ENCODE results near the gene GPR107.

The GPR107 gene

GRCh38 chr9:130027533-130028365 is 26.0 kb upstream of the GPR107 start:
- DNase-seq (ENCODE audit: low spot score) = no peak

- no peak for DNase-seq (ENCODE audit: low spot score)
Measured at GRCh38 chr9:130028493-130029222, 25.0 kb upstream of the GPR107 start.

DNA sequence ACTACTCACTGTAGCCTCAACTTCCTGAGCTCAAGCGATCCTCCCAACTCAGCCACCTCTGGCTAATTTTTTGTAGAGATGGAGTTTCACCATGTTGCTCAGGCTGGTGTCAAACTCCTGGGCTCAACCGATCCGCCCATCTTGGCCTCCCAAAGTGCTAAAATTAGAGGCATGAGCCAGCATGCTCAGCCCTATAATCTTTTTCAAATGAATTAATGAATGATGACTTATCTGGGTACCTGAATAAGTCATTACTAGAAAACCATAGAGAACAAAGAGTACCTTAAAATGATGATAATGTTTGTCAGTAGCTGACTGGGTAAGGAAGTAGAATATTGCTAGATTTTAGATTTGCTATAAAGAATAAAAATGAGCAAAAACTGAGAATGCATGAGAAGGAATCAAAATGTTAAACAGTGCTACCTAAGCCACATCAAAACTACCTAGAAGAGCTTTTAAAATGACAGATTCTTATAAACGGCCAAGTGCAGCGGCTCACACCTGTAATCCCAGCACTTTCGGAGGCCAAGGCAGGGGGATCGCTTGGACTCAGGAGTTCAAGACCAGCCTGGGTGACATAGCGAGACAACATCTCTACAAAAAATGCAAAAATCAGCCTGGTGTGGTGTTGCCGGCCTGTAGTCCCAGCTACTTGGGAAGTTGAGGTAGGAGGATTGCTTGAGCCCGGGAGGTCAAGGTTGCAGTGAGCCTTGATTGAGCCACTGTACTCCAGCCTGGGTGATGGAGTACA is 24.3 kb upstream of the GPR107 start:
- DNase-seq (ENCODE audit: low spot score) = no peak

DNA sequence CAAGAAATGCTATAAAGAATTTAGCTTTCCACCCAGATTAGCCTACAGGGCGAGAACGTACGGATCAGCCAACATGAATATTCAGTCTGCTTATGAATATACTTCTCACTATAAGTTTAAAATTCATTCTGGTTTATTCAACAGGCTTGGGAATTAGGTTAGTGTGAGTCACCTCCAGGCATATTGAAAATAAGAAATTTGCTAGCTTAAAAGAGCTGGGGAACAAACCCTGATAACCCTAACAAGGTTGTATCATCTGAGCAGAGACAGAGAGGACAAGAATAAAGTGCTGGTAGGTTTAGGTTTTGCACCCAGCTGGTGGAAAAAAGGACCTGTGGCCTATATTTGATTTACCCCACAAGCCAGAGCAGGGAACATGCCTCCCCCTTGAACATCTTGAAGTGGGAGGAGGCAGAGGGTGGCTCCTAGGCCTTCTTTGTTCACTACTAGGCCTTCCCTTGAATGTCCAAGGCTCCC is 23.0 kb upstream of the GPR107 start:
- no peak for DNase-seq (ENCODE audit: low spot score)

- DNase-seq (ENCODE audit: low spot score) = peak; percentile 63
Measured at GRCh38 chr9:130034570-130034969, 19.1 kb upstream of the GPR107 start.

- DNase-seq (ENCODE audit: low spot score) = peak; percentile 33
Measured at GRCh38 chr9:130036099-130036498, 17.6 kb upstream of the GPR107 start.

DNA sequence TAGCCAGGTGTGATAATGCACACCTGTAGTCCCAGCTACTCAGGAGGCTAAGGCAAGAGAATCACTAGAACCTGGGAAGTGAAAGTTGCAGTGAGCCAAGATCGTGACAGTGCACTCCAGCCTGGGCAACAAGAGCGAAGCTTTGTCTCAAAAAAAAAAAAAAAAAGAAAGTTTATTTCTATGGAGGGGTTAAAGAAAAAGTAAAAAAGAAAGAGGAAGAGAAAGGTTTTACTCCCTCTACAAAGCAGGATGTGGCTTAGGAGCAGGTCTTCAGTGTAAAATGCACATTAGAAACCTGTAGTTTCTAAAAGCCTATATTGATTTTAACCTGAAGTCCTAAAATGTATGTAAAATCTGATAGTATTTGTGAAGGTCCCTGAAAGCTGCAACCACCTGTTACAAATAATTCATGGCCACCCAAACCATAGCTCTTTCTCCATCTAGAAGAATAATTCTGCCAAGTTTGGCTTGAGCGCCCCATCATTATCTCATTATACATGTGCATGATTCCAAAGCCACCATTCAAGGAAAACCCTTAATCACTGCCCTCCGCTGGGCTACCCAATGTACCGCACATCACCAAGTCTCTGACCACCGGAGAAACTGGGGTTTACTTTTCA is 14.1 kb upstream of the GPR107 start:
- no peak for DNase-seq (ENCODE audit: low spot score)

DNA sequence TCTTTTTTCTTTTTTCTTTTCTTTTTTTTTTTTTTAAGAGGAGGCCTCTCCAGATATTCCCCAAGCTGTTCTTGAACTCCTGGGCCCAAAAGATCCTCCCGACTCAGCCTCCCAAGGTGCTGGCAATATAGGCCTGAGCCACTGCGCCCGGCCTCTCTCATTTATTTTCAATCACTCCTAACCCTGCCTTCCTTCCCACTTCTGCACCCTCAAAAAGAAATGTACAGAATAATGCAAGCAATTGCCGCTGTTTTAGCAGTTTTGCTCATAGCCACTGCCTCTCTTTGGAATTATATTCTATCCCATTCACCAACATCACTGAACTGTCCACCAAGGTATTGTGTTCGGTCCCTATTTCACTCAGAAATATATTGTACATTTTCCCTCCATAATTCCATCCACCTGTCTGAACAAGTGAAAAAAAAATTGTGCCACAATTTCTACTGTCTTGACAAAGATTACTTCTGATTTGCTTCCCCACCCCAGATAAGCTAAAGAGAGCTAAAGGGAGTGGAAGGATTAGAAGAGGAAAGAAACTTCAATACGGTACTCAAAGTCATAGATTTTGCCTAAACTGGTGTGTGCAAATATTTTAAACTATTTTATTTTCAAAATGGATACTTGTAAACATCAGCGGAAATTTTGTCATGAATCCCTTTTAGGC is 12.6 kb upstream of the GPR107 start:
- DNase-seq (ENCODE audit: low spot score) = no peak

DNA sequence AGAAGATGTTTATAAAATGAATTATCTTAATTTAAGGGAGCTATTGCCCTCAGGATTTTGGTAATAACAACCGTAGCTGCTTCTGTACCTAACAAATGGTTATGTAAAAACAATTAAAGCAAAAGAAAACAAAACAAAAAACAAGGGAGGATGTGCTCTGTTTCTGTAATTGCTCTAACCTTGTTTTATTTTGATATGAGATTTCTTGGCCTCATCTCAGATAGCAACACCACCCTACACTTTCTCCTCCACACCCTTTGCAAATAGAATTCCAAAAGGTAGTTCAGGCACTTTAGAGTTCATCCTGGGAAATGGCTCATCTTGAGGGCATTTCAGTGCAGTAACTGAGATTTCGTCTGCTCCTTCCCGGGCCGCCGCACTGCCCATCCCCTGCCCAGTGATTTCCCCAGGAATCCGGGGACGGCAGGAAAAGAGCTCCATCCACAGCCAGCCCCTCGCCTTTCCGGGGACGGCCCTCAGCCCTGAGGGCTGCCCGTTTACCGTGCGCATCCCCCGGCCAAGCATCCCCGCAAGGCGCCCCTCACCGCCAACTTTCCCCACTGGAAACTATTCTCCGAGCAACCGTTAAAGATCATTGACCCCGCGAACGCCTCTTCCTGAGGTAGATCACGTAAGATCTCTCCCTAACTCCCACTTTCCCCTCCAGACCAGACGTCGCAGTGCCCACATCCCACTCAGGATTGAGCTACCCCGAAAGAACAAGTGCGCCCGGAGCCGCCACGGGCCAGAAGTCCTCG is 11.9 kb upstream of the GPR107 start:
- peak; percentile 68 for DNase-seq (ENCODE audit: low spot score)

DNA sequence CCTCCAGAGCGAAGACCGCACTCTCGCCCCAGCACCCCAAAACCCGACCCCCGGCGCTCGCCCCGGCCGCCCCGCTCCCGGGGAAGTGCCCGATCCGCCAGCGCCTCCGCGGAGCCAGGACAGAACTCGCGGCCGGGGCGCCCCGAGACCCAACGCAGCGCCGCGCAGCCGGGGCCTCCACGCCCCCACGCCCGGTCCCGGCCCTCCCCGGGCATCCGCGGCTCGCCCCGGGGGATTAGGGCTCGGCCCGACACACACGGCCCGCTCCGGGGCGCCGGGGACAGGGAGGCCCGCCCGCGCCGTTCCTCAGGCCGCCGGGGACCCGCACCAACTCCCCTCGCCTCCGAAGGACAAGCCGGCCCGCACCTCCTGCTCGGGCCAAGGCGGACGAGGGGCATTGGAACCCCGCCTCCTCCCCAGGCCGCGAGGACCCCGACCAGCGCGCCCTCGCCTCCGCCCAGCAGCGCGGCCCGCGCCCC is 11.3 kb upstream of the GPR107 start:
- DNase-seq (ENCODE audit: low spot score) = peak; percentile 73

- peak; percentile 98 for DNase-seq (ENCODE audit: low spot score)
Measured at GRCh38 chr9:130042885-130043653, 10.6 kb upstream of the GPR107 start, which contains the start of gene FNBP1. FNBP1 (minus strand) TSS chr9:130043189; CDS start chr9:130042975, 214 bp downstream.

DNA sequence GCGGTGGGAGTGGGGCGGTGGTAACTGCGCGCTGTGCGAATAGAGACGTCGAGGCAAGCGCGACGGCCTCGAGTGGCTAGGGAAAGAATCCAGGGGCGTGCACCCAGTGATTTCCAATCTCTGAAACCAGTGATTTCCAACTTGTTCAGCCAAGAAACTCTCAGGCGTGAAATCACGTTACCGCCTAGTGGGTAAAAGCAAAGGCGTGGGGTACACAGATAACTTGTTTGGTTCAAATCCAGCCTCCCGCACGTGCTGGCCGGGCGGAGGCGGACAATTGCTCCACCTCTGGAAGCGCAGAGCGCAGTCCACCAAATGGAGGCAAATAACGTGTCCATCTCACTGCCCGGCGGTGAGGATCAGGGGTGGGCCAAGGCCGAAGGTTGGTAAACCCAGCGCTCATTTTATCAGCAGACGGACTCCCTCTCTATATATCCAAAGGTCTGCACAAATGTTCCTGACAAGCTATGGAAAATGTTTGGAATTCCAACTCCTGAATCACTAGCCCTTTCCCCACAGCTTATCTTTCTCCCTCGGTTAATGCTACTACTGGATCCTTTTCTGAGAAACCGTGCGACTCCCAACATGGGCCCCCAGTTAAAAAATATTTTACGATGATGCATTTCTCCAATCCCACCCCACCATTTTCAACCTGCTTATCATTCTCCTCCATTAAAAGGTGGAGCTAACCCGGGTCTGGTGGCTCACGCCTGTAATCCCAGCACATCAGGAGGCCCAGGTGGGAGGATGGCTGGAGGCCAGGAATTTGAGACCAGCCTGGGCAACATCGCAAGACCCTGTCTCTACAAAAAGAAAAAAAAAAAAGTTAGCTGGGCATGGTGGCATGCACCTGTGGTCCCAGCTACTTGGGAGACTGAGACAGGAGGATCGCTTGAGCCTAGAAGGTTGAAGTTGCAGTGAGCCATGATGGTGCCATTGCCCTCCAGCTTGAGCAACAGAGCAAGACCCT is 9.8 kb upstream of the GPR107 start:
- DNase-seq (ENCODE audit: low spot score) = peak; percentile 56

DNA sequence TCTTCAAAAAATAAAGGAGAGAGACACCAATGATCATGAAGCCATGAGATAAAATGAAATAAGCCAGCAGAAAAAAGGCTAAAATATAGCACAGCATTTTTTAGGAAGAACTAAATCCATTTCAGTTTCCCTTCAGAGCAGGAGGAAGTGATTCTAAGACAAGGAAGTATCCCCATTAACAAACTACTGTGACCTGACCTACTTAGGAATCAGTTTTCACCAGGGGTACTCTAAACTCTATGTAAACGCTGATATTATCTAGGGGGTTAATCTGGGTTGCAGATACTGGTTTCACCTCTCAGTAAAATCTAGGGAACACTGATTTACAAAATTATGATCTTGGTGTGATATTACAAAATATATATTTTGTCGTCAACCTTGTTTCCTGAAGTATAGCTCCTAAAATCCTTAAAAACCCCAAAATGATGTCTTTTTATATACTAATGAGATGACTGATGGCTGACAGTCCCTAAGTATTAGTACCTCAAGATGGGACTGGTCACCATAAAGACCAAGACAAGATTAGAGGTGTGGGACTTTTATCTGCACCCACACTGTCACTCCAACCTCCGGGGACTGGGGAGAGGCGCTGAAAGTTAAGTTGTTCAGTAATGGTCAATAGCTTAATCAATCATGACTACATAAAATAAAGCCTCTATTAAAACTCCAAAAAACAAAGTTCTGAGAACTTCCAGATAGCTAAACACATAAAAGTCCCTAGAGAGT is 7.8 kb upstream of the GPR107 start:
- DNase-seq (ENCODE audit: low spot score) = no peak

DNA sequence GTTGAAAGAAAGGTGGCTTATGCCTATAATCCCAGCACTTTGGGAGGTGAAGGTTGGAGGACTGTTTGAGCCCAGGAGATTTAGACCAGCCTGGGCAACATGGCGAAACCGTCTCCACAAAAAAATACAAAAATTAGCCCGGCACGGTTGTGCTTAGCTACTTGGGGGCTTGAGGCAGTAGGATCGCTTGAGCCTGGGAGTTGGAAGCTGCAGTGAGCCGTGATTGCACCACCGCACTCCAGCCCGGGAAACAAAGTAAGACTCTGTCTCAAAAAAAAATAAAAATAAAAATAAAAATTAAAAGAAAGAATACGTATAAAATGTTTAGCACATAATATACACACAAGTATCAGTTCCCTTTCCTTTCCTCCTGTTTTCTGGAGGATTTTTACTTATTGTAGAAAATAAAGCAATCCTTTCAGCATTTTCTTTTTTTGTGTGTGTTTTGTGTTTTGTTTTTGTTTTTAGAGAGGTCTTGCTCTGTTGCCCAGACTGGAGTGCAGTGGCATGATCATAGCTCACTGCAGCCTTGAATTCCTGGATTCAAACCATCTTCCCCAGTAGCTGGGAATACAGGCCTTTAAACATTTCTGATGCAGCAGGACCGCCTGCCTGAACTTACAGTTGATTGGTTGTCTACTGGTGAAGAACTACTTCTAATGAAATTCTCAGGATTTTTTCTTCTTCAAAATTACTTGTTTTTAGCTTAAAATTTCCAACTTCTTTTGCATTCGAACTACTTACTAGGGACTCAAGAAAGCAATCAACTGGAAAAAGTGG is 4.1 kb upstream of the GPR107 start:
- DNase-seq (ENCODE audit: low spot score) = no peak

DNA sequence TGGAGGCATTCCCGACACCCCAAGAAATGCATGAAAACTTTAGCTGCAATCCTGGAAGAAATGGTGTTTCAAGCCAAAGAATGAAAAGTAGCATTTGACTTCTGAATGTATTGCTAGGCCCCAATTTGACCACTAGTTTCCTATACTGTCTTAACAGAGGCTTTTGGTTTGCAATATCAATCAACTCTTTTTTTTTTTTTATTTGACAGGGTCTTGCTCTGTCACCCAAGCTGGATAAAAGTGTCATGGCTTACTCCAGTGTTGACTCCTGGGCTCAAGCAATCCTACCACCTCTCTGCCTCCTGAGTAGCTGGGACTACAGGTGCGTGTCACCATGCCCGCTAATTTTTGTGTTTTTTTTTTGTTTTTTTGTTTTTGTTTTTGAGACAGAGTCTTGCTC is 3.2 kb upstream of the GPR107 start:
- no peak for DNase-seq (ENCODE audit: low spot score)

DNA sequence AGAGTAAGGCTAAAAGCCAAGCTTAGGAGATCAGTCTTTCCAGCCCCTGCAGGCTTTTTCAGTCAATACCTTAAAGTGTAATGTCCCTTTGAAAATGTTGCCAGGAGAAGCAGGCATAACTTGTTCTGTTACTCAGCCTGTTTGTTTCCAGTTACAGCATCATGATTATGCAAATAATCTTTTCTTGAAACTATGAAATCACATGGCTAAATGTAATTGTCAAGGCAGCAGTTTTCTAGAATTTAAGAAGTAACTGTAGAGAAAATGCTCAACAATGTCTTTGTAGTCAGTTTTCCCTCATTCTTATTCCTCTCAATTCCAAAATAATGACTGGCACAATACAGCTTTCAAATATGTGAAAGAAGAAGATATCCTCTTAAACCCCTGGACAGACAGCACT is 1.9 kb upstream of the GPR107 start:
- no peak for DNase-seq (ENCODE audit: low spot score)

DNA sequence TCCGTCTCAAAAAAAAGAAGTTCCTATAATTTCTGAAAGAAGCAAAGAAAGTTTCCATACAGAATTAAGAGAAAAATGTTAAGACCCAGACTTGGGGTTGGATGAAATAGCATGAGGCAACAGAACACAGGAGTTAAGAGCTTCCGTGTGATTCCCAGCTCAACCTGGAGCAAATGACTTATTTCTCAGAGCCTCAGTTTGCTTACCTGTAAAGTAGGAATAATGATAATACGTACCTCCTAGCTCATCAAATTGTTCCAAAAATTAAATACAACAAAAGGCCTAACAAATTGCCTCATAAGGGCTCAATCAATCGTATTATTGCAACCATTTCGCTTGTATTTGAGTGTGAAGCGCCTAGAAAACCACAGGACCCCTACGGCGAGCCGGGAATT is 600 bp upstream of the GPR107 start:
- no peak for DNase-seq (ENCODE audit: low spot score)
